H1 (cell line): ENCODE measurements around the gene ASF1B. TPM values are rescaled to one million over a fixed set of nuclear protein-coding genes. Genes with fewer than 3 reads are reported as not detected.

Experiments
- CTCF ChIA-PET: fragments of 300-600 bp; sonication (Branson Sonifier 250); formaldehyde crosslinking; loops from one replicate; lab custom pipeline; 2021; ENCODE audit not compliant: partially characterized antibody; lab: Charles Lee
- POLR2A ChIA-PET: fragments of 300-600 bp; sonication (Branson Sonifier 250); formaldehyde crosslinking; loops from one replicate; lab custom pipeline; 2021; ENCODE audit warnings: inconsistent platforms; ENCODE audit not compliant: partially characterized antibody; lab: Charles Lee
- DNase-seq, 2 experiments: peaks; one replicate each; pipeline versions ENCODE4 v3.0.0 to v3.0.0-alpha.2; 2010 to 2022; ENCODE audit warnings: low spot score in 2 of 2, low read depth in 1 of 2, mixed read lengths in 1 of 2
- FAIRE-seq: peaks from 2 replicates; lab custom pipeline; 2011; peaks lifted over from hg19 to GRCh38; lab: Jason Lieb, UNC
- H2AFZ ChIP-seq: 2 replicates; pipeline ENCODE4 v1.8.1; 2012; ENCODE audit warnings: low read length, inconsistent platforms
- H2AK5ac ChIP-seq: 2 replicates; pipeline ENCODE4 v1.6.1; 2013; ENCODE audit warnings: low read depth, low read length
- H2BK120ac ChIP-seq: replicated peaks from 2 replicates; pipeline ENCODE3; 2013; ENCODE audit warnings: low read depth, low read length, inconsistent platforms
- H2BK12ac ChIP-seq: 2 replicates; pipeline ENCODE4 v1.6.1; 2013; ENCODE audit warnings: low read depth, low read length
- H2BK15ac ChIP-seq: 2 replicates; pipeline ENCODE4 v1.6.1; 2013; ENCODE audit warnings: low read length
- H2BK20ac ChIP-seq: 2 replicates; pipeline ENCODE4 v1.6.1; 2013; ENCODE audit warnings: low read length
- H2BK5ac ChIP-seq: 2 replicates; pipeline ENCODE4 v1.6.1; 2013; ENCODE audit warnings: low read depth, low read length
- H3K14ac ChIP-seq: 2 replicates; pipeline ENCODE4 v1.6.1; 2013; ENCODE audit warnings: inconsistent platforms; ENCODE audit not compliant: insufficient read length
- H3K18ac ChIP-seq: 2 replicates; pipeline ENCODE4 v1.6.1; 2013; ENCODE audit warnings: low read length; ENCODE audit errors: extremely low read depth
- H3K23ac ChIP-seq: 2 replicates; pipeline ENCODE4 v1.6.1; 2013; ENCODE audit warnings: inconsistent platforms; ENCODE audit not compliant: insufficient read length
- H3K23me2 ChIP-seq: 2 replicates; pipeline ENCODE4 v1.6.1; 2013; ENCODE audit warnings: low read depth, low read length
- H3K27ac ChIP-seq: 2 replicates; pipeline ENCODE4 v1.6.1; 2011; ENCODE audit warnings: low read depth, low read length, inconsistent platforms
- H3K27me3 ChIP-seq, 4 experiments: replicated peaks in 1 of 4; 1 replicate in 1 of 4; 2 replicates in 3 of 4; pipeline versions ENCODE4 v1.6.1 to v1.8.1; 2011 to 2013; ENCODE audit warnings: low read length in 3 of 4, mild to moderate bottlenecking in 3 of 4, inconsistent platforms in 2 of 4, mixed read lengths in 2 of 4, moderate library complexity in 1 of 4; ENCODE audit not compliant: control insufficient read depth in 3 of 4, insufficient read depth in 3 of 4; ENCODE audit errors: extremely low read depth in 1 of 4
- H3K36me3 ChIP-seq, 4 experiments: 2 replicates each; pipeline versions ENCODE4 v1.6.1 to v1.8.1; 2011 to 2013; ENCODE audit warnings: mild to moderate bottlenecking in 4 of 4, low read length in 3 of 4, moderate library complexity in 2 of 4, control low read depth in 1 of 4, inconsistent platforms in 1 of 4; ENCODE audit not compliant: insufficient read depth in 4 of 4, control insufficient read depth in 2 of 4
- H3K4ac ChIP-seq: replicated peaks from 2 replicates; pipeline ENCODE3; 2013; ENCODE audit warnings: low read length, low read depth, mixed read lengths, inconsistent platforms; ENCODE audit not compliant: insufficient read length
- H3K4me1 ChIP-seq, 4 experiments: replicated peaks in 1 of 4; 1 replicate in 1 of 4; 2 replicates in 3 of 4; pipeline versions ENCODE4 v1.6.1 to v1.8.1; 2011 to 2013; ENCODE audit warnings: low read length in 3 of 4, inconsistent platforms in 2 of 4, mixed read lengths in 1 of 4; ENCODE audit not compliant: insufficient read depth in 4 of 4, control insufficient read depth in 3 of 4
- H3K4me2 ChIP-seq, 2 experiments: 2 replicates each; pipeline versions ENCODE4 v1.6.1 to v1.8.1; 2011 to 2013; ENCODE audit warnings: low read depth in 2 of 2, low read length in 2 of 2, control low read depth in 1 of 2, inconsistent platforms in 1 of 2, mild to moderate bottlenecking in 1 of 2; ENCODE audit not compliant: insufficient read depth in 1 of 2
- H3K4me3 ChIP-seq, 4 experiments: fragments of 200-600, 300-600 bp in 1 of 4; sonication (generic), shearing (Covaris generic), sonication (Bioruptor Twin) in 1 of 4; 2 replicates each; pipeline versions ENCODE4 v1.5.1 to v1.8.1; 2011 to 2016; ENCODE audit warnings: low read length in 4 of 4, low read depth in 3 of 4, control low read depth in 2 of 4, inconsistent platforms in 2 of 4, mild to moderate bottlenecking in 2 of 4, mixed read lengths in 1 of 4, moderate library complexity in 1 of 4; ENCODE audit not compliant: insufficient read depth in 2 of 4; ENCODE audit errors: extremely low read depth in 1 of 4
- H3K56ac ChIP-seq: replicated peaks from 2 replicates; pipeline ENCODE3; 2013; ENCODE audit warnings: low read depth, mild to moderate bottlenecking, mixed read lengths, low read length, inconsistent platforms; ENCODE audit not compliant: insufficient read length
- H3K79me1 ChIP-seq: 2 replicates; pipeline ENCODE4 v1.6.1; 2013; ENCODE audit warnings: low read depth, low read length, control low read depth
- H3K79me2 ChIP-seq, 2 experiments: 2 replicates each; pipeline versions ENCODE4 v1.6.1 to v1.8.1; 2012 to 2013; ENCODE audit warnings: low read length in 2 of 2, mild to moderate bottlenecking in 2 of 2, inconsistent platforms in 1 of 2; ENCODE audit not compliant: insufficient read depth in 2 of 2, control insufficient read depth in 1 of 2
- H3K9ac ChIP-seq, 4 experiments: replicated peaks in 1 of 4; 1 replicate in 1 of 4; 2 replicates in 3 of 4; pipeline versions ENCODE4 v1.6.1 to v1.8.1; 2011 to 2013; ENCODE audit warnings: low read depth in 3 of 4, low read length in 3 of 4, control low read depth in 2 of 4, mild to moderate bottlenecking in 2 of 4, moderate library complexity in 2 of 4, inconsistent platforms in 1 of 4; ENCODE audit errors: extremely low read depth in 1 of 4
- H3K9me3 ChIP-seq, 2 experiments: 2 replicates each; pipeline versions ENCODE4 v1.6.1 to v1.8.1; 2012 to 2013; ENCODE audit warnings: mild to moderate bottlenecking in 2 of 2, moderate library complexity in 2 of 2, control low read depth in 1 of 2, inconsistent platforms in 1 of 2, low read depth in 1 of 2, low read length in 1 of 2, mixed read lengths in 1 of 2; ENCODE audit not compliant: insufficient read depth in 2 of 2
- H4K20me1 ChIP-seq, 2 experiments: replicated peaks in 1 of 2; 2 replicates each; pipeline versions ENCODE3 to v1.8.1; 2011 to 2013; ENCODE audit warnings: inconsistent platforms in 2 of 2, low read length in 2 of 2, mild to moderate bottlenecking in 1 of 2; ENCODE audit not compliant: insufficient read depth in 2 of 2, control insufficient read depth in 1 of 2
- H4K5ac ChIP-seq: 2 replicates; pipeline ENCODE4 v1.6.1; 2013; ENCODE audit warnings: low read length, low read depth, mixed read lengths, inconsistent platforms; ENCODE audit not compliant: insufficient read length
- H4K8ac ChIP-seq: 2 replicates; pipeline ENCODE4 v1.8.0; 2013; ENCODE audit warnings: mild to moderate bottlenecking, moderate library complexity, low read length, inconsistent platforms; ENCODE audit not compliant: insufficient read depth; ENCODE audit errors: extremely low read depth
- H4K91ac ChIP-seq: replicated peaks from 2 replicates; pipeline ENCODE3; 2013; ENCODE audit warnings: low read length, mixed read lengths, inconsistent platforms; ENCODE audit not compliant: insufficient read length
- EZH2 ChIP-seq: fragments of 200-600 bp; sonication (generic); IDR thresholded peaks from 2 replicates; pipeline ENCODE4 v1.7.1; 2012; ENCODE audit warnings: low read depth, mild to moderate bottlenecking, moderate library complexity, low read length, inconsistent platforms; ENCODE audit not compliant: severe bottlenecking
- RFX5 ChIP-seq: IDR thresholded peaks from 2 replicates; pipeline ENCODE4 v1.6.1; 2011; ENCODE audit warnings: low read depth, low read length, improper control_type of control experiment, borderline replicate concordance
- RNF2 ChIP-seq: fragments of 200-900, 300-1000 bp; sonication (generic); IDR thresholded peaks from 2 replicates; pipeline ENCODE4 v1.7.1; 2016; ENCODE audit warnings: borderline replicate concordance, low read depth, mild to moderate bottlenecking, antibody characterized with exemption, low read length; ENCODE audit not compliant: poor library complexity, severe bottlenecking; ENCODE audit errors: missing control alignments
- WGBS, 2 experiments: shearing (Covaris generic) in 1 of 2; methylation state at CpG; one replicate each; pipeline versions ENCODE4 v1.1.6 to v1.1.7; 2013 to 2015; ENCODE audit warnings: low lambda C conversion rate in 2 of 2, mixed read lengths in 2 of 2, inconsistent platforms in 1 of 2, low coverage in 1 of 2, missing lambda C conversion rate in 1 of 2; ENCODE audit not compliant: insufficient replicate concordance in 2 of 2, insufficient coverage in 1 of 2, insufficient read length in 1 of 2; ENCODE audit errors: extremely low coverage in 1 of 2, missing lambda C conversion rate in 1 of 2; 5-methylcytosine and 5-hydroxymethylcytosine counted together
- polyA plus RNA-seq, 7 experiments: library from polyadenylated mRNA; depleted of rRNA in 3 of 7; stranded (reverse) in 5 of 7; unstranded in 2 of 7; fragments of >200 nt in 5 of 7; fragments of 200-250 nt in 2 of 7; gene quantifications; 1 replicate in 5 of 7; 2 replicates in 1 of 7; 4 replicates in 1 of 7; pipeline versions ENCODE4 v1.2.1 to v1.2.3, GENCODE V29; 2011 to 2013; ENCODE audit warnings: missing spikeins in 2 of 7, mixed read lengths in 2 of 7
- total RNA-seq: library from RNA; stranded (reverse); fragmentation: NEBNext Ultra II Directional; extraction: Animal tissue kit (Norgen Biotek cat#: 25700); gene quantifications from 2 replicates; pipeline ENCODE4 v1.2.1, GENCODE V29; 2021

Gene ASF1B
- total and polyA plus RNA-seq, 2 of the 8 experiments (the other 6 are each of a cell fraction or from before 2014, with no cell fraction given): 32.6 to 59.2 TPM

DNA sequence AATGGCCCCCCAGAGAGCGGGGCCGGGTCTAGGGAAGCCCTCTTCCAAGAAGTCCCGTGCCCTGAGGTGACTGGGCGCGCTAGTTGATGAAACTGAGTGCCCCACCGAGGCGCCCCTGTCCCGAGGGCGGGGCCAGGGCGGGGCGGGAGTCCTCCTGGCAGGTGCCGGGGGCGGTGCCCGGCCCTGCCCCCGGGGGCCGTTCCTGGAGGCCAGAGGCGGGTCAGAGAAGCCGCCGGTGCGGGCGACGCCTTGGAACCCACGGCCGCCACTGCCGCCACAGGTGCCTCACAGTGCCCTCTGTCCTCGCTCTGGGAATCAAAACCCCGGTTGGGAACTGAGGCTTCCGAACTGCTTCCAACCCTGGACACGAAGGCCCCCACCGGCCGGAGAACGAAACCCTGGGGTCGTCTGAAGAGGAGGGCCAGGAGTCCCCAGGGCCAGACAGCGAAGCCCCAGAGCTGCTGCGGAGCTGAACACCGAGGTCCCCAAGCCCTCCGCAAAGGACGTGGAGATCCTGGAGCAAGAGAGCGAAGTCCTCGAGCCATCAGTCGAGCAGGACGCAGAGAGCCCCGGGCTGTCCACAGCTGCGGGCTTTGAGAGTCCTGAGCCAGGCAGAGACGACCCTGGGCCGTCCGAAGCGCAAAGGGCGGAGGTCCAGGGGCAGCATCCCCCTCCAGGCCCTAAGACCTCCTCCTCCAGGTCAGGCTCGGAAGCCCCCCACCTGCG is 63.7 kb downstream of the ASF1B start, which contains the start of gene MISP3:
Gene MISP3 (plus strand): TSS at position 252 of the 726 bp plus-strand sequence. CDS start 524 bp downstream, outside the sequence.
- Histone ChIP-seq H3K79me1 (no peaks in the 10 kb centered on the region), H3K9me3 (no peaks in the 10 kb centered on the region; a peak in 1 of 4 replicates), H3K4ac (no peak within 1 kb of the TSS), H3K23ac (no peak within 1 kb of the TSS), H2BK20ac (no peak within 1 kb of the TSS), H3K79me2 (no peaks in the 10 kb centered on the region), H2BK15ac (no peak within 1 kb of the TSS; the same call in none of the 2 replicates), H3K56ac (peak within 1 kb of the TSS; percentile 64), H3K27ac (no peak within 1 kb of the TSS), H3K27me3 (peaks cover 17 to 40% (median 32%) of the 10 kb centered on the region in 4 experiments), H3K18ac (peak within 1 kb of the TSS; percentile 19; the same call in 1 of the 2 replicates), H3K14ac (no peak within 1 kb of the TSS), H2AK5ac (no peak within 1 kb of the TSS), H3K4me3 (peak within 1 kb of the TSS; percentile 46 to 66 (median 50)), H3K4me1 (peaks cover 0 to 15% (median 9%) of the 10 kb centered on the region in 4 experiments; a peak in 5 of 7 replicates), H4K5ac (peak within 1 kb of the TSS; percentile 18), H3K9ac (no peak within 1 kb of the TSS; a peak in 1 of 7 replicates), H2AFZ (peak within 1 kb of the TSS; percentile 90; the same call in 1 of the 2 replicates), H2BK12ac (peak within 1 kb of the TSS; percentile 50; the same call in 1 of the 2 replicates), H2BK5ac (peak within 1 kb of the TSS; percentile 60; the same call in 1 of the 2 replicates), H4K8ac (peak within 1 kb of the TSS; percentile 66), H4K20me1 (peaks cover 0 to 2% of the 10 kb centered on the region in 2 experiments), H3K4me2 (peak within 1 kb of the TSS; percentile 57 to 98), H4K91ac (peak within 1 kb of the TSS; percentile 65), H2BK120ac (no peak within 1 kb of the TSS), H3K23me2 (peaks cover 18% of the 10 kb centered on the region; the same call in 1 of the 2 replicates), H3K36me3 (no peaks in the 10 kb centered on the region)
- POLR2A ChIA-PET: interaction anchor here (1.0 to 2.6 kb wide), 4 partner anchors 7 to 191 kb away, joined by 3 to 10 read pairs (median 4); partner anchors contain the start of gene ASF1B
- WGBS, 2 experiments: 10% methylated on average over 29 of the region's 51 CpGs; no CpG with 5 or more reads in 1 of the 2 experiments
- DNase-seq (no peak), FAIRE-seq (no peak)
- CTCF ChIA-PET: interaction anchor here (0.6 to 7.0 kb wide), 27 partner anchors 10 to 275 kb away, joined by 3 to 103 read pairs (median 6); partner anchors contain the start of genes BRME1, C19orf67, CC2D1A and IL27RA
- TF ChIP-seq RNF2 (peak; percentile 58), EZH2 (peak; percentile 56), RFX5 (no peak)
